Panc1 (cell line): ENCODE results near the gene MCEE. TPM values are rescaled to one million over a fixed set of nuclear protein-coding genes. Genes with fewer than 3 reads are reported as not detected.

Experiments
- ATAC-seq: fragments of 200-7000 bp; cut with Tn5 transposase; 2 replicates; pipeline ENCODE4 v1.9.1; 2020; ENCODE audit warnings: mild to moderate bottlenecking, moderate library complexity
- BruUV-seq: library from RNA; stranded (reverse); fragments of 400-500 nt; replicated peaks from 2 replicates; lab custom pipeline; 2021; lab: Mats Ljungman, UMichigan
- CTCF ChIA-PET: fragments of 300-600 bp; sonication (Branson Sonifier 250); formaldehyde crosslinking; loops from one replicate; lab custom pipeline; 2022; ENCODE audit warnings: antibody characterized with exemption; lab: Charles Lee
- POLR2A ChIA-PET: fragments of 300-600 bp; sonication (Branson Sonifier 250); formaldehyde crosslinking; loops from one replicate; lab custom pipeline; 2022; ENCODE audit warnings: antibody characterized with exemption; lab: Charles Lee
- DNase-seq: peaks from one replicate; pipeline ENCODE4 v3.0.0-alpha.2; 2010; ENCODE audit warnings: low read depth, low spot score
- H3K27ac ChIP-seq: 2 replicates; pipeline ENCODE4 v1.5.1; 2011; ENCODE audit warnings: mild to moderate bottlenecking, low read length, inconsistent platforms
- H3K27me3 ChIP-seq: fragments of 200-500 bp; sonication (Bioruptor generic); 2 replicates; pipeline ENCODE4 v1.6.0; 2014; ENCODE audit warnings: low read length, inconsistent platforms; ENCODE audit not compliant: control insufficient read depth, insufficient read depth
- H3K36me3 ChIP-seq: fragments of 200-500 bp; sonication (Bioruptor generic); 2 replicates; pipeline ENCODE4 v1.5.1; 2014; ENCODE audit warnings: inconsistent platforms, mild to moderate bottlenecking, low read length, moderate library complexity; ENCODE audit not compliant: control insufficient read depth, insufficient read depth
- H3K4me1 ChIP-seq: 2 replicates; pipeline ENCODE4 v1.5.1; 2011; ENCODE audit warnings: inconsistent platforms, mild to moderate bottlenecking, low read length, moderate library complexity; ENCODE audit not compliant: control insufficient read depth, insufficient read depth
- H3K4me3 ChIP-seq, 2 experiments: 2 replicates each; pipeline ENCODE4 v1.5.1; 2011 to 2012; ENCODE audit warnings: low read depth in 2 of 2, low read length in 2 of 2, mild to moderate bottlenecking in 2 of 2, inconsistent platforms in 1 of 2, moderate library complexity in 1 of 2
- H3K9me3 ChIP-seq: fragments of 200-500 bp; sonication (Bioruptor generic); 2 replicates; pipeline ENCODE4 v1.5.1; 2014; ENCODE audit warnings: low read depth, mild to moderate bottlenecking, inconsistent platforms, low read length, moderate library complexity; ENCODE audit not compliant: control insufficient read depth, insufficient read depth
- POLR2AphosphoS5 ChIP-seq: IDR thresholded peaks from 2 replicates; pipeline ENCODE4 v1.6.1; 2012; ENCODE audit warnings: mild to moderate bottlenecking, low read depth, low read length, moderate library complexity
- REST ChIP-seq, 2 experiments: IDR thresholded peaks; 2 replicates each; pipeline ENCODE4 v1.6.1; 2011 to 2012; ENCODE audit warnings: low read depth in 2 of 2, control low read depth in 1 of 2, low read length in 1 of 2, mild to moderate bottlenecking in 1 of 2, moderate library complexity in 1 of 2; ENCODE audit not compliant: insufficient read depth in 1 of 2
- SIN3A ChIP-seq: IDR thresholded peaks from 2 replicates; pipeline ENCODE4 v1.6.1; 2012; ENCODE audit warnings: low read depth, mild to moderate bottlenecking, low read length, moderate library complexity, borderline replicate concordance; ENCODE audit not compliant: insufficient read depth
- TCF7L2 ChIP-seq: IDR thresholded peaks from 2 replicates; pipeline ENCODE4 v1.6.1; 2011; ENCODE audit warnings: mild to moderate bottlenecking, low read depth, low read length, inconsistent platforms
- in situ Hi-C: cut with HindIII; loops from 2 replicates; pipeline ENCODE4 v1.10.0; 2016; ENCODE audit warnings: low sequenced_read_pairs, low pct_unique_long_range_greater_than_20kb
- intact Hi-C: fragments of 100-400 bp; cut with micrococcal nuclease; formaldehyde crosslinking; loops from one replicate; pipeline ENCODE4 v1.10.0; 2022; ENCODE audit not compliant: unreplicated experiment
- total RNA-seq: library from RNA; stranded (reverse); gene quantifications from one replicate; pipeline ENCODE4 v1.2.1, GENCODE V29; 2021; ENCODE audit not compliant: unreplicated experiment
- TF ChIP-seq, protein P1 (sequence below): fragments of 450-650 bp; IDR thresholded peaks from 2 replicates; pipeline ENCODE4 v1.5.1; 2017; ENCODE audit warnings: mild to moderate bottlenecking

MCEE gene
- total RNA-seq, 1 experiment from 2014 or later: 4.8 TPM

DNA sequence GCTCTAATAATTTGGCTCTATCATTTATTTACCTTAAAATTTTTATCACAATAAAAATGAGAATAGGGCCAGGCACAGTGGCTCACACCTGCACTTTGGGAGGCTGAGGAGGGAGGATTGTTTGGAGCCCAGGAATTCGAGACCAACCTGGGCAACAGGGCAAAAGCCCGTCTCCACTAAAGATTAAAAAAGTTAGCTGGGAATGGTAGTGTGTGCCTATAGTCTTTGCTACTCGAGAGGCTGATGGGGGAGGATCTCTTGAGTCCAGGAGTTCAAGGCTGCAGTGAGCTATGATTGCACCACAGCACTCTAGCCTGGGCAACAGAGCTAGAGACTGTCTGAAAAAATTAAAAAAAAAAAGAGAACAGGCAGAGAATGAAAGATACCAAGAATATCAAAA is 6.1 kb upstream of the MCEE start:
- Histone ChIP-seq H3K27me3 (no peaks in the 10 kb centered on the region), H3K9me3 (no peaks in the 10 kb centered on the region), H3K36me3 (peaks cover 51% of the 10 kb centered on the region), H3K4me1 (peaks cover 6% of the 10 kb centered on the region), H3K27ac (no peak overlapping the region), H3K4me3 (no peak overlapping the region)
- TF ChIP-seq TCF7L2 (no peak), SIN3A (no peak), REST (IDR thresholded peaks at IDR 0.05; ENCODE audit: insufficient read depth in 1 of 2, low read depth in 2 of 2, low read length in 1 of 2) (no peak), POLR2AphosphoS5 (no peak)
- TF ChIP-seq, protein P1, sequence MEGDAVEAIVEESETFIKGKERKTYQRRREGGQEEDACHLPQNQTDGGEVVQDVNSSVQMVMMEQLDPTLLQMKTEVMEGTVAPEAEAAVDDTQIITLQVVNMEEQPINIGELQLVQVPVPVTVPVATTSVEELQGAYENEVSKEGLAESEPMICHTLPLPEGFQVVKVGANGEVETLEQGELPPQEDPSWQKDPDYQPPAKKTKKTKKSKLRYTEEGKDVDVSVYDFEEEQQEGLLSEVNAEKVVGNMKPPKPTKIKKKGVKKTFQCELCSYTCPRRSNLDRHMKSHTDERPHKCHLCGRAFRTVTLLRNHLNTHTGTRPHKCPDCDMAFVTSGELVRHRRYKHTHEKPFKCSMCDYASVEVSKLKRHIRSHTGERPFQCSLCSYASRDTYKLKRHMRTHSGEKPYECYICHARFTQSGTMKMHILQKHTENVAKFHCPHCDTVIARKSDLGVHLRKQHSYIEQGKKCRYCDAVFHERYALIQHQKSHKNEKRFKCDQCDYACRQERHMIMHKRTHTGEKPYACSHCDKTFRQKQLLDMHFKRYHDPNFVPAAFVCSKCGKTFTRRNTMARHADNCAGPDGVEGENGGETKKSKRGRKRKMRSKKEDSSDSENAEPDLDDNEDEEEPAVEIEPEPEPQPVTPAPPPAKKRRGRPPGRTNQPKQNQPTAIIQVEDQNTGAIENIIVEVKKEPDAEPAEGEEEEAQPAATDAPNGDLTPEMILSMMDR: no peak
- no peak for ATAC-seq
- ChIA-PET POLR2A (no interaction called here), CTCF (no interaction called here)
- intact Hi-C loops (no loop called here), in situ Hi-C loops (no loop called here)
- DNase-seq: no peak
- no TSS peak for BruUV-seq

DNA sequence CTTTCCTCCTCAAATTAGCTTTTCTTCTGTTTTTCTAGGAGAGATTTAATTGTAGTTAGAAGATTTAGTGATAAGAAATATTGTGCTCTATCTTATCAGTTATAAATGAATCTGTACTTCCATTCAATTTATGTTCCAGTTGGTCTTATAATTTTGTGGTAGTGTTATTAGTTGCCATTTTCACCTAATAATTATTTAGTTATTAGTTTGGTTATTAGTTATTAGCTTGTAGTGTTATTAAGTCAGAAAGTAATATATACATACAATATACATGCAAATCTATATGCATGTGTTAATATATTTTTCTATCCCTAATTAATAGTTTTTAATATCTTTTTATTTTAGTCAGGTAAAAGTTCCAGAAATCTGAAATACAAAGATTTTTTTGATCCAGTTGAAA is 3.6 kb upstream of the MCEE start:
- CTCF ChIA-PET: no interaction called here
- no peak for ATAC-seq

More for the DNA sequence above, 3.6 kb upstream of the MCEE start:
- Histone ChIP-seq H3K27me3 (no peaks in the 10 kb centered on the region), H3K4me1 (peaks cover 6% of the 10 kb centered on the region), H3K36me3 (peaks cover 45% of the 10 kb centered on the region), H3K9me3 (no peaks in the 10 kb centered on the region), H3K4me3 (no peak overlapping the region), H3K27ac (no peak overlapping the region)
- TF ChIP-seq TCF7L2 (no peak), POLR2AphosphoS5 (no peak), REST (IDR thresholded peaks at IDR 0.05; ENCODE audit: insufficient read depth in 1 of 2, low read depth in 2 of 2, low read length in 1 of 2) (no peak)
- TF ChIP-seq, protein P1: no peak
- in situ Hi-C loops: no loop called here
- POLR2A ChIA-PET: interaction anchor here (0.8 kb wide), 1 partner anchor 16 kb away, joined by 3 read pairs; no protein-coding TSS in a partner anchor
- no peak for DNase-seq
- intact Hi-C loops: no loop called here
- no TSS peak for BruUV-seq
